ENCODE data around the gene PDIA5. TPM values are rescaled to one million over a fixed set of nuclear protein-coding genes. Genes with fewer than 3 reads are reported as not detected.

PDIA5 gene
- total RNA-seq, 1 donor from 2014 or later = 14.2 TPM

DNA sequence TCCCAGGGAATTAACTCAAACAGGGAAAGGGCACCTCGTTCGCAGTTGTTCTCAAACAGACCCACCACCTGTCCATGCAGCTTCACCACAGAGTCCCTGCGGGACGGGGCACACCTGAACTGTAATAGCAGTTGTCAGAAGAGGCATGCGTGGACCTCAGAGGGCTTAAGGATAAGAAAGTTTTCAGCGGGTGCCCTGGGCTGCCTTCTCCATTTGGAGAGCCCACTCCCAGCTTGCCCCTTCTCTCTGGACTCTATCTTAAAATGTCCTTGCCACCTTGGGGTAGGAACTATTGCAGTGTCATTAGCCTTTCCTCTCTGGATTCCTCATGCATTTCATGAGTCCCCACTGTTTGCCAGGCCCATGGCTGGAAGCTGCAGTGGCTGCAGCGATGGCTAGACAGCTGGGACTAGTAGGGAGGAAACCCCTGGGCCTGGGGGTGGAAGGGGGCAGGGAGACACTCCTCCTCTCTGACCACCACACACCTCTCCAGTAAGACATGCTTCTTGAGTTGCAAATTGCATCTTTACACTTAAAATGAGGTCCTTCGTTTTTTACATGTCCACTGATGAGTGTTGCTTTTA lies 33.5 kb downstream of the PDIA5 start:
- H3K4me3 Mint-ChIP-seq = no peak overlapping the region
- H3K9me3 Mint-ChIP-seq = no peaks in the 10 kb centered on the region
- H3K27me3 Mint-ChIP-seq (ENCODE audit: low read depth) = no peaks in the 10 kb centered on the region
- H3K36me3 Mint-ChIP-seq (ENCODE audit: low read depth) = peaks cover 17% of the 10 kb centered on the region
- no peak overlapping the region for H3K27ac Mint-ChIP-seq (ENCODE audit: unreplicated experiment)
- peaks cover 11% of the 10 kb centered on the region for H3K4me1 Mint-ChIP-seq
- TF ChIP-seq CTCF (conservative IDR thresholded peaks at IDR 0.05) = no peak
- no peak for DNase-seq (ENCODE audit: low read depth, low spot score)

GRCh38 chr3:123102249-123102648 lies 35.4 kb downstream of the PDIA5 start:
- H3K4me1 Mint-ChIP-seq = peaks cover 17% of the 10 kb centered on the region
- no peak for DNase-seq (ENCODE audit: low read depth, low spot score)
- H3K27ac Mint-ChIP-seq (ENCODE audit: unreplicated experiment) = no peak overlapping the region
- no peaks in the 10 kb centered on the region for H3K9me3 Mint-ChIP-seq
- no peak overlapping the region for H3K4me3 Mint-ChIP-seq
- TF ChIP-seq CTCF (conservative IDR thresholded peaks at IDR 0.05) = no peak
- H3K36me3 Mint-ChIP-seq (ENCODE audit: low read depth) = peaks cover 24% of the 10 kb centered on the region
- no peaks in the 10 kb centered on the region for H3K27me3 Mint-ChIP-seq (ENCODE audit: low read depth)

DNA sequence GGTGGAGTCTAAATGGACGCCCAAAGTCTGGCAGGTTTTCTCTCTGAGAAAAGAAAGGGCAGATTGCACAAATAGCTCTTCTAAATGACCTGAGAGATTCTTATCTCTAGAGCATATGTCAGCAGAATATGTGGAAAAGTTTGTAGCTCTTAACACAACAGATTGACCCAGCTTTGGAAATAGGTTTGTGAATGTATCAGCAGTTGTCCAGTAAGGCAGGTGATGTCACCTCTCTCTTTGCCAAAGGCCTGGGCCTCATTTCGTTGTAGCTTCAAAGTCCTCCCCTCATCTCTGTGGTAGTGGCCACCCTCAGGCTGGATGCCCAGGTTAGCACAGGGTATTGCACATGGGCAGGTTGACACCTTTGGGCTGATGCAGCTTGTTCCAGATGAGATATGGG lies 36.0 kb downstream of the PDIA5 start:
- no peaks in the 10 kb centered on the region for H3K27me3 Mint-ChIP-seq (ENCODE audit: low read depth)
- no peaks in the 10 kb centered on the region for H3K9me3 Mint-ChIP-seq
- no peak overlapping the region for H3K4me3 Mint-ChIP-seq
- TF ChIP-seq CTCF (conservative IDR thresholded peaks at IDR 0.05) = no peak
- no peak for DNase-seq (ENCODE audit: low read depth, low spot score)
- no peak overlapping the region for H3K27ac Mint-ChIP-seq (ENCODE audit: unreplicated experiment)
- peaks cover 13% of the 10 kb centered on the region for H3K4me1 Mint-ChIP-seq
- peaks cover 24% of the 10 kb centered on the region for H3K36me3 Mint-ChIP-seq (ENCODE audit: low read depth)

- Mint-ChIP-seq H3K36me3 (ENCODE audit: low read depth) (peaks cover 20% of the 10 kb centered on the region), H3K27ac (ENCODE audit: unreplicated experiment) (no peak overlapping the region)
- no peak for TF ChIP-seq CTCF (conservative IDR thresholded peaks at IDR 0.05)
Measured at GRCh38 chr3:123104550-123104949, 37.7 kb downstream of the PDIA5 start.

GRCh38 chr3:123105201-123106189 lies 38.7 kb downstream of the PDIA5 start:
- no peak for DNase-seq (ENCODE audit: low read depth, low spot score)
- Mint-ChIP-seq H3K4me1 (peaks cover 13% of the 10 kb centered on the region), H3K27me3 (ENCODE audit: low read depth) (no peaks in the 10 kb centered on the region), H3K36me3 (ENCODE audit: low read depth) (peaks cover 20% of the 10 kb centered on the region), H3K27ac (ENCODE audit: unreplicated experiment) (peak overlapping the region; percentile 1), H3K9me3 (no peaks in the 10 kb centered on the region), H3K4me3 (no peak overlapping the region)
- TF ChIP-seq CTCF (conservative IDR thresholded peaks at IDR 0.05) = no peak

More at GRCh38 chr3:123104550-123104949, 37.7 kb downstream of the PDIA5 start:
- Mint-ChIP-seq H3K27me3 (ENCODE audit: low read depth) (no peaks in the 10 kb centered on the region), H3K9me3 (no peaks in the 10 kb centered on the region), H3K4me3 (no peak overlapping the region), H3K4me1 (peaks cover 6% of the 10 kb centered on the region)
- DNase-seq (ENCODE audit: low read depth, low spot score) = no peak

Measured in neural crest cell (in vitro differentiated cells).